ENCODE data around the gene CACNA2D4.

- TF ChIP-seq CTCF (conservative IDR thresholded peaks at IDR 0.05; ENCODE audit: low read depth, low read length) (no peak), EZH2 (IDR thresholded peaks at IDR 0.05; ENCODE audit: low read length, unreplicated experiment) (no peak)
These were observed 38.8 kb downstream of the CACNA2D4 start for GRCh38 chr12:1879633-1880032.
